A673 (cell line): ENCODE results near the gene CAPZA2.

Experiments
- EZH2 ChIP-seq: fragments of 200-600 bp; sonication (generic); IDR thresholded peaks from 2 replicates; pipeline ENCODE4 v1.6.1; 2017; ENCODE audit warnings: borderline replicate concordance, low read depth, mild to moderate bottlenecking, mixed read lengths, antibody characterized with exemption, low read length; ENCODE audit not compliant: poor library complexity, severe bottlenecking
- TF ChIP-seq, protein P1 (sequence below): fragments of 300-800, 200-600 bp; sonication (generic); conservative IDR thresholded peaks from 2 replicates; pipeline ENCODE4 v1.5.1; 2017; ENCODE audit warnings: low read depth, mild to moderate bottlenecking, antibody characterized with exemption, low read length, moderate library complexity, mixed read lengths

DNA sequence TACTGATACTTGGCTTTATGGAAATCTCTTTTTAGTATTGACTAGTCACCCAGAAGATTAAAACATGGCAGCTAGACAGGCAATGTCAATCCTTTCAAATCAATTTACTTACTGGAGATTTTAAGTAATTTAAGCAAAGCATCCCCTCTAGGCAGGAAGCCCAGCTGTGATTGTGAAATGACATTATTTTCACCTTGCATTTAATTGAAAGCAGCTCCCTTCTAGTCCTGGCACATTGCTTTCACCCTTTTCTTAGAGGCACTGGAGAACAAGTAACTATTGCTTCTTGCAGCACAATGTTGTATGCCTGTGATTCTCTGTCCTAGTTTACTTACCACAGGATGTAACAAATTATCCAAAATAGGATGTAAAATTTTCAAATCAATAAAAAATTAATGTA, 104.2 kb downstream of the CAPZA2 start:
- TF ChIP-seq EZH2 = no peak
- TF ChIP-seq, protein P1, sequence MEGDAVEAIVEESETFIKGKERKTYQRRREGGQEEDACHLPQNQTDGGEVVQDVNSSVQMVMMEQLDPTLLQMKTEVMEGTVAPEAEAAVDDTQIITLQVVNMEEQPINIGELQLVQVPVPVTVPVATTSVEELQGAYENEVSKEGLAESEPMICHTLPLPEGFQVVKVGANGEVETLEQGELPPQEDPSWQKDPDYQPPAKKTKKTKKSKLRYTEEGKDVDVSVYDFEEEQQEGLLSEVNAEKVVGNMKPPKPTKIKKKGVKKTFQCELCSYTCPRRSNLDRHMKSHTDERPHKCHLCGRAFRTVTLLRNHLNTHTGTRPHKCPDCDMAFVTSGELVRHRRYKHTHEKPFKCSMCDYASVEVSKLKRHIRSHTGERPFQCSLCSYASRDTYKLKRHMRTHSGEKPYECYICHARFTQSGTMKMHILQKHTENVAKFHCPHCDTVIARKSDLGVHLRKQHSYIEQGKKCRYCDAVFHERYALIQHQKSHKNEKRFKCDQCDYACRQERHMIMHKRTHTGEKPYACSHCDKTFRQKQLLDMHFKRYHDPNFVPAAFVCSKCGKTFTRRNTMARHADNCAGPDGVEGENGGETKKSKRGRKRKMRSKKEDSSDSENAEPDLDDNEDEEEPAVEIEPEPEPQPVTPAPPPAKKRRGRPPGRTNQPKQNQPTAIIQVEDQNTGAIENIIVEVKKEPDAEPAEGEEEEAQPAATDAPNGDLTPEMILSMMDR = no peak
